ENCODE measurements around the gene PGGHG. TPM values are rescaled to one million over a fixed set of nuclear protein-coding genes. Genes with fewer than 3 reads are reported as not detected.

Gene PGGHG
- polyA plus RNA-seq, 5 donors: 12.3 to 27.9 (median 18.1) TPM

GRCh38 chr11:268716-269145, 20.2 kb upstream of the PGGHG start:
- peak in 1 of 2 donors; percentile 65 for DNase-seq

GRCh38 chr11:269146-269890, 19.6 kb upstream of the PGGHG start:
- DNase-seq: no peak

- DNase-seq: no peak
Measured at GRCh38 chr11:270451-271318, 18.2 kb upstream of the PGGHG start.

- no peak for DNase-seq
Measured at GRCh38 chr11:271319-271715, 17.6 kb upstream of the PGGHG start.

GRCh38 chr11:272195-272930, 16.6 kb upstream of the PGGHG start:
- DNase-seq: no peak

GRCh38 chr11:272931-273198, 16.1 kb upstream of the PGGHG start:
- no peak for DNase-seq

GRCh38 chr11:276219-276618, 12.7 kb upstream of the PGGHG start:
- no peak for DNase-seq

- DNase-seq: no peak
Measured at GRCh38 chr11:278001-278951, 10.7 kb upstream of the PGGHG start, which contains the start of gene NLRP6. Gene NLRP6, plus strand, starts transcription at chr11:278407. Its CDS starts 163 bp downstream, at chr11:278570.

- DNase-seq: no peak
Measured at GRCh38 chr11:279040-279965, 9.6 kb upstream of the PGGHG start.

- no peak for DNase-seq
Measured at GRCh38 chr11:279966-280705, 8.8 kb upstream of the PGGHG start.

- DNase-seq: no peak
Measured at GRCh38 chr11:280706-281485, 8.0 kb upstream of the PGGHG start.

- DNase-seq: no peak
Measured at GRCh38 chr11:281486-282161, 7.3 kb upstream of the PGGHG start.

GRCh38 chr11:282171-282570, 6.8 kb upstream of the PGGHG start:
- DNase-seq: no peak

- DNase-seq: no peak
Measured at GRCh38 chr11:282630-283360, 6.1 kb upstream of the PGGHG start.

GRCh38 chr11:283405-284104, 5.4 kb upstream of the PGGHG start:
- DNase-seq: no peak
